ENCODE measurements around the gene SMOC2. TPM values are rescaled to one million over a fixed set of nuclear protein-coding genes. Genes with fewer than 3 reads are reported as not detected.

Gene SMOC2
- total and polyA plus RNA-seq, 7 donors, result 12.3 to 90.3 (median 22.8) TPM

DNA sequence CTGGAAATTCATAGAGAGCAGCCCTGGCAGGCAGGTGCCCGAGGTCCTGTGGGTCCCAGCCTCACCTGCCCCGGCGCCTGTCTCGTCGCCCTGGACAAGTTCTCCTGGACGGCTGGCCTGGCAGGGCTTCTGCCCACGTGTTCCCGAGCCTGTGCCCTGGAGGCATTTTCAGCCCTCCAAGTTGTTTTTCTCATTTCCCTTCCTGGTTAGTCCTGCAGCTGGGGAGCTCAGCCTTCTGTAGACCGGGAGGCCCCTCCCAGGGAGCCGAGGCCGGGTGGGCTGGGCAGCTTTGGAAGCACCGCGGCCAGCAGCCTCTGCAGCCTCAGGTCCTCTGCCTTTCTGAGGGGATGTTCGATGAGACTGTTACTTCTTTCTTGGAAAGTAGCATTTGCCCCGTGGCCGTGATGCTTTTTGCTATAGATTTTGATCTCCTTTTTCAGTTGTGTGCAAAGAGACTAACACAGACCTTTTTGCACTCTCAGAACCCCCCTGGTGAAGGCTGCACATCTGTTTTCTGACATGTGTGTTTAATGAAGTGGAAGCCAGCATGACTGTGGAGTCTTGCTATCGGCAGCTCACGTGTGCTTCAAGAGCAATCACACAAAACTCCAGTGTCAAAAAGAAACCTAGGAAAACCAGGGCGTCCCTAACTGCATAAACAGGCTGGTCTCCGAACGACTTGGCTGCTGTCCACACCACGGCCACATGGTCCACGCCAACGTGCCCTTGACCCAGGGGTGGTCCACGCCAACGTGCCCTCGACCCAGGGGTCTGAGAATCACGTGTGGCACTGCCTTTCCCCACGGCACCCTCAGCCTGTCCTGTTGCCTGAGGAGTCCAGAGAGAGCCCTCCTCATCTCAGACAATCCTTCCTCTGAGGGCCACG is 207.5 kb downstream of the SMOC2 start:
- intact Hi-C loops (cut with DNase I), result no loop called here
- Histone ChIP-seq H3K27me3 (ENCODE audit: insufficient read depth in 3 of 3, low read length in 2 of 3) (peaks cover 0 to 32% (median 2%) of the 10 kb centered on the region in 3 donors), H3K27ac (no peak overlapping the region), H3K36me3 (ENCODE audit: insufficient read depth in 1 of 2, low read depth in 1 of 2) (no peaks in the 10 kb centered on the region), H3K9me3 (no peaks in the 10 kb centered on the region), H3K4me1 (no peaks in the 10 kb centered on the region), H3K4me3 (no peak overlapping the region)
- ATAC-seq, result peak in 1 of 4 donors; percentile 58
- TF ChIP-seq, protein P1, sequence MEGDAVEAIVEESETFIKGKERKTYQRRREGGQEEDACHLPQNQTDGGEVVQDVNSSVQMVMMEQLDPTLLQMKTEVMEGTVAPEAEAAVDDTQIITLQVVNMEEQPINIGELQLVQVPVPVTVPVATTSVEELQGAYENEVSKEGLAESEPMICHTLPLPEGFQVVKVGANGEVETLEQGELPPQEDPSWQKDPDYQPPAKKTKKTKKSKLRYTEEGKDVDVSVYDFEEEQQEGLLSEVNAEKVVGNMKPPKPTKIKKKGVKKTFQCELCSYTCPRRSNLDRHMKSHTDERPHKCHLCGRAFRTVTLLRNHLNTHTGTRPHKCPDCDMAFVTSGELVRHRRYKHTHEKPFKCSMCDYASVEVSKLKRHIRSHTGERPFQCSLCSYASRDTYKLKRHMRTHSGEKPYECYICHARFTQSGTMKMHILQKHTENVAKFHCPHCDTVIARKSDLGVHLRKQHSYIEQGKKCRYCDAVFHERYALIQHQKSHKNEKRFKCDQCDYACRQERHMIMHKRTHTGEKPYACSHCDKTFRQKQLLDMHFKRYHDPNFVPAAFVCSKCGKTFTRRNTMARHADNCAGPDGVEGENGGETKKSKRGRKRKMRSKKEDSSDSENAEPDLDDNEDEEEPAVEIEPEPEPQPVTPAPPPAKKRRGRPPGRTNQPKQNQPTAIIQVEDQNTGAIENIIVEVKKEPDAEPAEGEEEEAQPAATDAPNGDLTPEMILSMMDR (IDR thresholded peaks at IDR 0.05), result no peak
- DNase-seq, result no peak
- 9 to 12% (median 12%) methylated on average over 30 of the region's 30 CpGs for WGBS, 3 donors

DNA sequence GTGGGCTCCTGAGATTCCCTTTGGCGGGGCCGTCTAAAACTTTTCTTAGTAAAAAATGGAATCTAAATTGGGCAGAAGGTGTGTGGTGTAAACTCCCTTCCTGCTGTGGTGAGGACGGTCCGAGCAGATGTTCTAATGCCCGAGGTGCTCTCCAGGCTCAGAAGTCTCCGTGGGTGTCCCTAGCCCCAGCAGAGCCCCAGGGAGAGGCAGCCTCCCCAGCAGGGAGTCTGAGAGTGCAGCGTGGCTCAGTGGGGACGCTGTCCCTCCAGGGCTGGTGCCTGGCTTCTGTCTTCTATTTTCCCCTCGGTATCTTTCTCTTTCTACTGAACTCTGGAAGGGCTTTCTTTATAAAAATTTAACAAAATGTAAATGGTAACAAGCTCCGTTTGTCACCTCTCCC is 208.2 kb downstream of the SMOC2 start:
- DNase-seq (no peak), ATAC-seq (no peak)
- no peaks in the 10 kb centered on the region for H3K36me3 ChIP-seq (ENCODE audit: insufficient read depth in 1 of 2, low read depth in 1 of 2)
- H3K27me3 ChIP-seq (ENCODE audit: insufficient read depth in 3 of 3, low read length in 2 of 3), result peaks cover 0 to 32% (median 2%) of the 10 kb centered on the region in 3 donors
- no peak overlapping the region for H3K27ac ChIP-seq
- H3K4me1 ChIP-seq, result no peaks in the 10 kb centered on the region
- WGBS, 3 donors, result 28 to 35% (median 33%) methylated on average over 10 of the region's 10 CpGs
- intact Hi-C loops (cut with DNase I), result no loop called here
- TF ChIP-seq, protein P1 (IDR thresholded peaks at IDR 0.05), result no peak
- H3K4me3 ChIP-seq, result no peak overlapping the region
- H3K9me3 ChIP-seq, result no peaks in the 10 kb centered on the region

DNA sequence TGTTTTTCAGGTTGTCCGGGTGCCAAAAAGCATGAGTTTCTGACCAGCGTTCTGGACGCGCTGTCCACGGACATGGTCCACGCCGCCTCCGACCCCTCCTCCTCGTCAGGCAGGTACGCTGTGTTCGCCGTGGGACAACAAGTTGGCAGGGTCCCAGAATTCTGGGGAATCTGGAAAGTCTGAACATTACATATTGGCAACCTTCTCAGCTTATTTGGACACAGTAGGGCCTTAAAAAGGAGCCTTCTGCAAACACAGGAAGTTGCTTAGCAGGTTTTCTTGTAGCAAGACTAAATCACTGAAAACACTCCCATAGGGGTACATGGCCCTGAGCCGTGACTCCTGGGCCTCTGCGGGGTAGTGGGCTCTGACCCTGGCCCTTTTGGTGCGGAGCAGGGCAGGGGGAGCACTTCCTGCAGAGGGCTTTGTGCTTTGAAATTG is 209.7 kb downstream of the SMOC2 start:
- no peaks in the 10 kb centered on the region for H3K9me3 ChIP-seq
- H3K27ac ChIP-seq, result no peak overlapping the region
- DNase-seq (no peak), ATAC-seq (no peak)
- no peaks in the 10 kb centered on the region for H3K36me3 ChIP-seq (ENCODE audit: insufficient read depth in 1 of 2, low read depth in 1 of 2)
- H3K4me1 ChIP-seq, result no peaks in the 10 kb centered on the region
- H3K27me3 ChIP-seq (ENCODE audit: insufficient read depth in 3 of 3, low read length in 2 of 3), result peaks cover 0 to 32% (median 2%) of the 10 kb centered on the region in 3 donors
- 53 to 65% (median 57%) methylated on average over 15 of the region's 15 CpGs for WGBS, 3 donors
- intact Hi-C loops (cut with DNase I), result no loop called here
- no peak overlapping the region for H3K4me3 ChIP-seq
- TF ChIP-seq, protein P1 (IDR thresholded peaks at IDR 0.05), result no peak

DNA sequence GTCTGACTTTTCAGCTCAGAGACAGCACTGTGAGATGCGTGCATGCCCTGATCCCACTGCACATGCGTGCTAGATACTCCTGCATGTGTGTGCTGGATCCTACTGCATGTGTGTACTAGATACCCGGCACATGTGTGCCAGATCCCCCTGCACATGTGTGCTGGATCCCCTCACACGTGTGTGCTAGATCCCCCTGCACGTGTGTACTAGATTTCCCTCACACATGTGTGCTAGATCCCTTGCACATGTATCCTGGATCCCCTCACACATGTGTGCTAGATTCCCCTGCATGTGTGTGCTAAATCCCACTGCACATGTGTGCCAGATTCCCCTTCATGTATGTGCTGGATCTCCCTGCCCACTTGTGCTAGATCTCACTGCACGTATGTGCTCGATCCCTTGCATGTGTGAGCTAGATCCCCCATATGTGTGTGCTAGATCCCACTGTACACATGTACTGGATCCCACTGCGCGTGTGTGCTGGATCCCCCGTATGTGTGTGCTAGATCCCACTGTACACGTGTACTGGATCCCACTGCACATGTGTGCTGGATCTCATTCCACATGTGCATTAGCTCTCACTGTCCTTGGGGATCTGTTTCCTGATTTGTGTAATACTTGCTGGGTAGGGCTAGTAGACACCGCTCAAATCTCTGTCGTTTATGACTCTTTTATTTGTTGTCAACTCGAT is 214.6 kb downstream of the SMOC2 start:
- no peak overlapping the region for H3K4me3 ChIP-seq
- ATAC-seq, result no peak
- 82 to 83% (median 82%) methylated on average over 14 of the region's 14 CpGs for WGBS, 3 donors

More for the DNA sequence above, 214.6 kb downstream of the SMOC2 start:
- Histone ChIP-seq H3K9me3 (no peaks in the 10 kb centered on the region), H3K27me3 (ENCODE audit: insufficient read depth in 3 of 3, low read length in 2 of 3) (peaks cover 0 to 4% (median 0%) of the 10 kb centered on the region in 3 donors), H3K27ac (no peak overlapping the region), H3K36me3 (ENCODE audit: insufficient read depth in 1 of 2, low read depth in 1 of 2) (no peaks in the 10 kb centered on the region), H3K4me1 (no peaks in the 10 kb centered on the region)
- TF ChIP-seq, protein P1 (IDR thresholded peaks at IDR 0.05), result no peak
- intact Hi-C loops (cut with DNase I), result no loop called here
- no peak for DNase-seq

Measured in psoas muscle (tissue), 8 donors.